GM12891 (cell line): ENCODE data around the gene CTBP2.

Experiments used
- POLR2A ChIP-seq: IDR thresholded peaks from 2 replicates; pipeline ENCODE4 v1.6.1; 2011; ENCODE audit warnings: low read depth, low read length, control low read depth
- POLR2AphosphoS5 ChIP-seq: IDR thresholded peaks from 2 replicates; pipeline ENCODE4 v1.6.1; 2011; ENCODE audit warnings: low read depth, low read length, control low read depth

- TF ChIP-seq POLR2A (no peak), POLR2AphosphoS5 (no peak)
Measured at GRCh38 chr10:125093199-125093973, 67.0 kb downstream of the CTBP2 start.
